Activated T-cell treated with anti-CD3 and anti-CD28 coated beads, Interleukin-2, amount 50 U/mL, for 48 hours (primary cell): ENCODE measurements around the gene CS.
"Not testable (repeated sequence)": the region's sequence is repeated elsewhere in the genome, so short reads cannot be mapped to it uniquely, and the experiment has no call there.

Experiments used
- DNase-seq, 2 experiments: peaks; one replicate each; pipeline ENCODE4 v3.0.0-alpha.2; 2020

Gene CS

DNA sequence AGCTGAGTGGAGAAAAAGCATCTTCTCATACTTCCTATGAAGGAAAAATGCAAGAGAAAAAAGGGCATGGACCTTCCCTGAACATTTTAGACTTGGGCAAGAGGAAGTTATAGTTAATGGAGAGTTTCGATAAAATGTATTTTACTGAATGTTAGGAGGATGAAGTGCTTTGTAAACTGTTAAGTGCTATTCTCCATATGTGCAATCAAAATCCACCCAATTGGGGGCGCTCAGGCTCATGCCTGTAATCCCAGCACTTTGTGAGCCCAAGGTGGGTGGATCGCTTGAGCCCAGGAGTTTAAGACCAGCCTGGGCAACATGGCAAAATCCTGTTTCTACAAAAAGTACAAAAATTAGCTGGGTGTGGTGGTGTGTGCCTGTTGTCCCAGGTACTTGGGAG is 17.5 kb upstream of the CS start:
- DNase-seq, result no peak

DNA sequence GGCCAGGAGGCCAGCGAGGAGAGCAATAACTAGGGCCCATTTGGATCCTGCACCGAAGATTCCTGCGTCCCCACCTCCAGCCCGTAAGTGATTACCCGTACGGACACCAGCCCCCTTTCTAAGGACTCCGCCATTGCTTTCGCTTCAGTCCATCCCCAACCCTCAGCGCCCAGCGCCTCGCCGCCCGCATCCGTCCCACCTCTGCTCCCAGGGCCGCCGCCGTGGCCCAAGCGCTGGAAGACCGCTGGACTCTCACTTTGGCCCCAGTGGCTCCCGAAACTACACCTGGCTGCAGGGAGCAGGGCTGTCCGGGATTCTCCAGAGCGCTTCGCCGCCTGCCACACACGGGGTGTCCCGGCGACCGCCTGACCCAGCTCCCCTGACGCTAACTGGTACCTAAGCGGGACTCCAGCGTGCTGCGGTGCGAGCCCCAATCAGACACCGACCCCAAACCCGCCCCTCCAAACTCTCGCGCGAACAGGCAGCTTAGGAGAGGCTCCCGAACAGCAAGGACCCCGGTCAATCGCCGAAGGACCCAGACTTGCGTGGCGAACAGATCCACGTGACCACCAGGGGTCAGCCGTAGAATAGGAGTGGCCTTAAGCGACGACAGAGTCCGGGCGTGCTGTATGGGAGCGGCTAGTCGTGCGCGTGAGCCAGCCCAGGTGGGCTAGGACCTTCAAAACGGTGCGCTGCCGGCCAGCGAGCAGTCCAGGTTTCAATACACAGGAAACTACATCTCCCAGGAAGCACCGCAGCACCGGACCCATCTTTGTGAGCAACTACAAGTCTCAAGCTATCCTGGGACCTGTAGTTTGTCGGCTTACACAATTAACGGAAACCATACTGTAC is 15.7 kb upstream of the CS start, which contains the start of gene CNPY2:
TSS of gene CNPY2 (minus strand) at position 367 of the 852 bp plus-strand sequence. CDS start 771 bp downstream, outside the sequence.
- peak; percentile 97 for DNase-seq

DNA sequence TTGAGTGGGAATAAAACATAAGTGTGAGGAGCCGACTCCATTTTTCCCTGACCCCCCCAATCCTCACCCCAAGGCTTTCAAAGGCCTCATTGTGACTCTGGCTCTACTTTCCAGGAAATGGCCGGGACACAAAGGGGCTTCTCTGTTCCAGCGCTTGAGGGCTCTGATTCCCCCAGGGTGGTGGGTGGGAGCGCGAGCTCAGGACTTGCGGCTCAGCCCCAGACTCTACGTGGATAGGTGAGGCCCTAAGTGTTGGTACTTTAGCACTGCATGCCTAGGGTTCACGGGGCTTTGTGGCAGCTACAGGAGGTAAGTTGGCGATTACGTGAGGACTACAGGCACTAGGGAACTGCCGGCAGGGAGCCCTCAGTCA is 15.1 kb upstream of the CS start:
- peak in 1 of 2 experiments; percentile 51 for DNase-seq

DNA sequence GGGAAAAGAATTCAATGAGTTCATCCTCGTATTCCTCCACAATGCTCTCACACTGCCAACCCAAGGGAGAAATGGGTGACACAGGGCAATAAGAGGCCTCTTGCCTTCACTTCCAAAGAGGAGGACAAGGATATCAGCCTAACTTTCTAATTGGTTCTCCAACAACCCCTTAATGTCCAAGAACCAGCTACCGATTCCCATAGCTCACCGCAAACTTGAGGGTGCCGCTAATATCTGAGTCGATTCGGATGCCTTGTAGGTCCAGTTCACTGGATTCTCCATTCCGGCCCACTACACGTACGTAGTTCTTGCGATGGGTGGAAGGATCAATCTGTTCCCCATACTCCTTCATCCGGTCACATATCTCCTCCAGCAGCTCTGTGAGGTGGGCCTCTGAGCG is 10.9 kb upstream of the CS start:
- no peak for DNase-seq

DNA sequence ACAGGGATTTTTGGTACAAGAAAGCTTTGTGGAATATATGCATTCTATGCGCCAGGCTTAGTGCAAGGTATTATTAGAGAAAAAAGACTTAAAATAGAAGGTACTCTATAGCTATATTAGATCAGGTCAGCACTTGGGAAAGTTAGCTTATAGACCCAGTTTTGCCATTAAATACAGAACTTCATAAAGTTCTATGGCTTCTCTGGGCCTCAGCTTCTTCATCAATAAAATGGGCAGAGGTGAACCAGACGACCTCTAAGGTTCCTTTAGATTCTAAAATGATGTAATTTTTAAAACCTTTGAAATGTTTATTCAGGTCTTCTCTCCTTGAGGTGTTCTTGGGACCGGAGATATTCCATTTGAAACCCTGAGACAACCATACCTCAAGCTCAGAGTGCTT is 8.6 kb upstream of the CS start:
- no peak for DNase-seq

DNA sequence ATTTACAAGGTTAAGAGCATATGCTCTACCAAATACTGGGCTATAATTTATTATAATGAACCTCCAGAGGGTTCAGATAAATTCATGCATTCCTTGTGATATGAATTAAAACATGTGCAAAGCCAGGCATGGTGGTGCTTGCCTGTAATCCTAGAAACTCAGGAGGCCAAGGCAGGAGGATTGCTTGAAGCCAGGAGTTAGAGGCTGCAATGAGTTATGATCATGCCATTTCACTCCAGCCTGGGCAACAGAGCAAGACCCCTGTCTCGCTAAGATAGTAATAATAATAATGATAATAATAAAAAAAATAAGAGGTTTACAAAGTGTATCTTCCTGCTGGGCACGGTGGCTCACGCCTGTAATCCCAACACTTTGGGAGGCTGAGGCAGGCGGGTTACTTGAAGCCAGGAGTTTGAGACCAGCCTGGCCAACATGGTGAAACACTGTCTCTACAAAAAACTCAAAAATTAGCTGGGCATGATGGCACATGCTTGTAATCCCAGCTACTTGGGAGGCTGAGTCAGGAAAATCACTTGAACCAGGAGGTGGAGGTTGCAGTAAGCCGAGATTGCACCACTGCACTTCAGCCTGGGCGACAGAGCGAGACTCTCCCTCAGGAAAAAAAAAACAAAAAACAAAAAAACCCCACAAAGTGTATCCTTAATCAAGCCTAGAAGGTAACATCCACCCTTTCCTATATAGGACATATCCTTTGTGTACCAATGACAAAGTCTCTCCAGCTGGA is 7.3 kb upstream of the CS start:
- DNase-seq, result no peak

DNA sequence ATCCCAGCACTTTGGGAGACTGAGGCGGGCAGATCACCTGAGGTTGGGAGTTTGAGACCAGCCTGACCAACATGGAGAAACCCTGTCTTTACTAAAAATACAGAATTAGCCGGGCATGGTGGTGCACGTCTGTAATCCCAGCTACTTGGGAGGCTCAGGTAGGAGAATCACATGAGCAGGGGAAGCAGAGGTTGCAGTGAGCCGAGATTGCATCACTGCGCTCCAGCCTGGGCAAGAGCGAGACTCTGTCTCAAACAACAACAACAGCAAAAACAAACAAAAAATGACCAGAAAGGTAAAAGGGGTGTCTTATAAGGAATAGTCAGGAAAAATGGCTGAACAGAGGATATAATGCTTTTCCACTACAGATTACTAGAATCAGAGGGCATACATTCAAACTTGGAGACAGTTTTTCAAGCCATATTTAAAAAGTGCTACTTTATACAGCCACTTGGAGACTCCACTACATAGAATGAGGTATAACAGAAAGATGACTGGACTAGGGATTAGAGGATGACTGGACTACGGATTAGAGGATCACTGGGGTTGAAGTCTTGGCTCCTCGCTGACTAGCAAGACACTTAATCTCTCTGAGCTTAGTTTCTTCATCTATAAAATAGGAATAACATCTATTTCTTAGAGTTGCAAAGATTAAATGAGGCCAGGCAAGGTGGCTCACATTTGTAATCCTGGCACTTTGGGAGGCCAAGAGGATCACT is 4.9 kb upstream of the CS start:
- DNase-seq, result no peak

DNA sequence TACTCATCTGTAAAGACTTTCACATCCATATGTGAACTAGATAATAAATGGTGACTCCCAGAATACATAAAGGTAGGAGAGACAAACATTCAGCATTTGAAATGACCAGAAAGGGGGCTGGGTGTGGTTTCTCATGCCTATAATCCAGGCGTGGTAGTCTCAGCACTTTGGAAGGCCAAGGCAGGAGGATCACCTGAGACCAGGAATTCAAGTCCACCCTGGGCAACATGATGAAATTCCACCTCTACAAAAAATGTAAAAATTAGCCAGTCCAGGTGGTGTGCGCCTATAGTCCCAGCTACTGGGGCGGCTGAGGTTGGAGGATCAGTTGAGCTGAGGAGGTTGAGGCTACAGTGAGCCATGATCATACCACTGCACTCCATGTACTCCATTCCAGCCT is 4.1 kb upstream of the CS start:
- DNase-seq, result no peak

DNA sequence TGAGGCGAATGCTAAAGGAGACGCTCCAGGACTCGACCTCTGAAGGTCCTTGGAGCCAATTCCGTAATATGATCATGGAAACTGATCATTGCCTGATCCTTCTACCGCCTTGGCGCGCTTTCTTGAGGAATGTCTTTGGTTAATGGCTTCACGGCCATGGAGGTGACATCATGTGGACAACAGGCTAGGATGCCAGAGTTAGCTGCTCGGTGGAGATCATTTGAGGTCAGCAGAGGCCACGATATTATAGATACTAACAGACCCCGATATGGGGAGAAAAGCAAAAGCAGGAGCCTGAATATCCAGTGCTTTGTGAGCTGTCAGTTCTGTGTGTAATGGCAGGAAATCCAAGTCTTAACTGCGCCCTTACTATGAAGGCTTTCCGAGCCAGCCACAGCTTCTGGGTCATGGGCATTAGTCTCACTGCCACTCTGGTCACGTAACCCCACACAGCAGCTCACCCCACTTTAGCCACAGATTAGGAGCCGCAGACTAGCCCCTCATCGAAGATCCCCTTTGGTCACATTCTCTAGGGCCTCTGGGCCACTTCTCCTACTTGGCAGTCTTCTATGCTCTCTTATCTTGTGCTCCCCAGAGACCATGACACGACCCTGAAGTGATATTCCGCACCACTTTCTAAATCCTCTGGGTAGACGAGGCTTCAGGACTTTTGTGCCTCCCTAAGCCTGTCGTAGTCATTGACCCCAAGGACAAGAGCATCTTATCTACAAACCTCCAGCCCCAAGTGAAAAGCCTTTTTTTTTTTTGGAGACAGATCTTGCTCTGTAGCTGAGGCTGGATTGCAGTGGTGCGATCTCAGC is 724 bp upstream of the CS start:
- peak; percentile 23 to 29 for DNase-seq

DNA sequence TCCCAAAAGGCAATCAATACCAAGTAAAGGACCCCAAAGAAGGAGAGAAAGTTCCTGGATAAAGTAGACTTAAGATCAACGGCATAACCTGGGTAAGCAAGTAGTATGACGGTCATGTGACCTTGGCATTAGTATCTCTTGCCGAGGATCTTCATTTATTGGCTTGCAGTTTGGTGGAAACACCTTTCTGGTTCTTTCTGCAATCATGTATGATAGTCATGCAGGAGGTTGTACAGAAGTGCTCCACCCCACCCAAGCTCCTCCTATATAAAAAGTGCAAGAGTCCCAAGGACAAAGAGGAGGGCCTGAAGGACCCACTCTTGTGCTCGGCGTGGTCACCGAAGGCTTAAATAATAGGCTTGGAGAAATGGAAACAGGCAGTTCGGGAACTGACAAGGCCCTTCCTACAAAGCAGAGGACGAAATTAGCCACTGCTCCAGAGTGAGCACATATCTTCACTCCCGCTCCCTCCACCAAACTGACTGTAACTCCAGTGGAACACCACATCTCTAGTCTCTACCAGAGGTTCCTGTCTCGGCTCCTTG is 750 bp downstream of the CS start:
- no peak for DNase-seq

DNA sequence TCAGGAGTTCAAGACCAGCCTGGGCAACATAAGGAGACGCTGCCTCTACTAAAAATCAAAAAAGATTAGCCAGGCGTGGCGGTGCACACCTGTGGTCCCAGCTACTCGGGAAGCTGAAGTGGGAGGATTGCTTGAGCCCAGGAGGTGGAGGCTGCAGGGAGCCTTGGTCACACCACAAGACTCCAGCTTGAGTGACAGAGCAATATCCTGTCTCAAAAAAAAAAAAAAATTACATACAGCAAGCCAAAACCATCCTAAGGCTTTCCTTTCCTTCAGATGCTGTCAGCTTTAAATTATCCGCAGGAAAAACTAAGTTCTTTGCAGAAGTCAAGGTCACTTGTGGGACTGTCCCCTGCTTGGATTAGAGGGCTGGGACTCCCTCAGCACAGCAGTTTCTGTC is 1.3 kb downstream of the CS start:
- DNase-seq, result no peak

DNA sequence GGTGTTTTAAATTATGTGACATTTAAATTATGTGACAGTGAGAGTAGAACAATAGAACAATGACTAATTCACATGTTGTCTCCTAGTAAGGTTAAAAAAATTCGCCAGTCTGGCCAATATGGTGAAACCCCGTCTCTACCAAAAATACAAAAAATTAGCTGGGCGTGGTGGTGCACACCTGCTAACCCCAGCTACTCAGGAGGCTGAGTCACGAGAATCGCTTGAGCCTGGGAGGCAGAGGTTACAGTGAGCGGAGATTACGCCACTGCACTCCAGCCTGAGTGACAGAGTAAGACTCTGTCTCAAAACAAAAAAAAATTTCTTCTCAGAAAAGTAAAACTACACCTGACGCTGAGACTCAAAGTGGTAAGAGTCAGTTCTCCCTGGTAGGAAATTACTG is 2.7 kb downstream of the CS start:
- no peak for DNase-seq

DNA sequence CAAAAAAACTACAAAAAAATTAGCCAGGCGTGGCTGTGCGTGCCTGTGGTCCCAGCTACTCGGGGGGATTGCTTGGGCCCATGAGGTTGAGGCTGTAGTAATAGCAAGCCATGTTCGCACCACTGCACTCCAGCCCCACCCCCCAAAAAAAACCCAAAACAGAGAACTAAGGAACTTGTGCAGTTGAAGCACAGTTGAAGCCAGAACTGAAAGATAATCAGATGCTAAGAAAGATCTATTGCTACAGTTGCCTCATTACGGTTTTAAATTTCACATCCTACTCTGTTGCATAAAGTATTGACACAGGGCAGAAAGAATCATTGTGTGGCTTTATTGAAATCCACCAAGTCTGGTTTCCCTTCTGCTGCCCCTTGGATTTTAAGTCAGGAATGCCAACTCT is 3.8 kb downstream of the CS start:
- DNase-seq, result no peak

DNA sequence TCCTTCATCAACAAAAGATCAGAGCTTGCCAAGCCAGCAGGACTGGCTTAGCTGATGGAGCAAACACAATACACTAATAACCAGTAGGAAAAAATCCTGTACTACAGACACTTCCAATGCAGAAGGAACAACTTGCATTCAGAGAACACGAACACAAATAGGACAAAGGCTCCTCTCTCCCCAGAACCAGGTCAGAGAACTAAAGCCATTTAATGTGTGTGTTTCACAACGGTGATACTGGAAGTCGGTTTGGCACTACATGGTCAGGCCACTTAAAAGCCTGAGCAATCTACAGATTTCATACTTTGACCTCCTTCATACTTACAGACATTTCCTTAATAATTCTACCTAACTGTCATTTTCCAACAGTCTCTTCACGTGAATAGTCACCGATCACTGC is 6.3 kb downstream of the CS start:
- DNase-seq, result no peak

DNA sequence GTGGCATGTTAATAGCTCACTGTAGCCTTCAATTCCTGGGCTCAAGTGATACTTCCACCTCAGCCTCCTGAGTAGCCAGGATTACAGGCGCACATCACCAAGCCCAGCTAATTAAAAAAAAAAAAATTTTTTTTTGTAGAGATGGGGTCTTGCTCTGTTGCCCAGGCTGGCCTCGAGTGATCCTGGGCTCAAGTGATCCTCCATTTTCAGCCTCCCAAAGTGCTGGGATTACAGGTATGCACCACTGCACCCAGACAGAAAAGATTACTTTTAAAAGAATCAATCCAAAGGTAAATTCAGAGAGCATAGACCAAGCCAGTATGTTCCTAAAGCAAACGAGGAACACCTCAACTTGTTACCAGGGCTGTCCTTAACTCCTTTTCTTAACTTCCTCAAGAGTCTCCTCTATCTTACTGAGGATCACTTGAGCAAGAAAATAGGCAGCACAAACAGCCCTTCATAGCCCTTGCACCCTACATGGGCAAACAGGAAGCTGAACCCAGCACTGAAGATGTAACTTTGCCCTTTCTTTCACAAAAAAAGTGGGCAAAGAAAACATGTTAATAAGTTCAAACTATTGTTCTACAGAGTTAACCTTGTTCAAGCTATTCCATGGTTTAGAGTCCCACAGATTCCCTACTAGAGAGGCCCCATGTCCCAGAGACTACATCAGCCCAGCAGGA is 11.3 kb downstream of the CS start:
- DNase-seq, result no peak

DNA sequence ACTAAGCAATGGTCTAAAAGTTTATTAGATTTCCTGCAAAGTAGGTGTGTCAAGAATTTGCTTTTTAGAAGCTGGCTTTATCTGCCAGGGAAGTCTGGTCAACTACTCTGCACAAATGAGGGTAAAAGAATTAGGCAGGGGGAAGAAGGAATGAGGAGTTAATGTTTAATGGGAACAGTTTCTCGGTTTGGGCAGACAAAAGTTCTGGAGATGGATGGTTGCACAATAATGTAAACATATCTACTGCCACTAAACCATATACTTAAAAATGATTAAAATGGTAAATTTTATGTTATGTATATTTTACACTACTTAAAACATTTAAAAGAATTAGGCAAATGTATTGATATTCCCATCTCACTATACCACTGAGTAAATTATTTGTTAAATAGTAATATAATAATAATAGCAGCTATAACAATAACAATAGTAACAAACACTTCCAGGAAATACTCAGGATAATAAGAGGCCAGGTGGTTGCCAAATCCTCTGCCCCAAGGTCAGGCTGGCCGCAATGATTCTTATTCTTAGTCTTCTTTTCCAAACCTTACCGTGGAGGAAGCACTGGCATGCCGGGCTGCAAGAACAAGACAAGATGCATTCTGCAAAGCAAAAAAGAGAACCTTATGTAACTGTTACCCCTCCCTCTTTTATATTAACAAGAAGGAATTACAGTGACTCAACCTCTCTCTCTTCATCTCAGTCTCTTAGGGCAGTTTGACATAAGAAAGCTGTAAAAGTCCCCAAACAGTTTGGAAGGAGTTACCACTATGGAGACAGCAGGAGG is 13.9 kb downstream of the CS start:
- DNase-seq, result no peak

DNA sequence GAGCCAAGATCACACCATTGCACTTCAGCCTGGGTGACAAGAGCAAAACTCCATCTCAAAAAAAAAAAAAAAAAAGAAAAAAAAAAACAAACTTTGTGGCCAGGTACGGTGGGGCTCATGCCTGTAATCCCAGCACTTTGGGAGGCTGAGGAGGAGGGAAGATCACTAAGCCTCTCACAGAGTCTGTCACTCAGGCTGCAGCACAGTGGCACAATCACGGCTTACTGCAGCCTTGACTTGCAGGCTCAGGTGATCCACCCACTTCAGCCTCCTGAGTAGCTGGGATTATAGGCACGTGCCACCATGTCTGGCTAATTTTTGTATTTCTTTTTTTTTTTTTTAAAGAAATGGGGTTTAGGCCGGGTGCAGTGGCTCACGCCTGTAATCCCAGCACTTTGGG is 15.9 kb downstream of the CS start:
- DNase-seq, result not testable (repeated sequence)

DNA sequence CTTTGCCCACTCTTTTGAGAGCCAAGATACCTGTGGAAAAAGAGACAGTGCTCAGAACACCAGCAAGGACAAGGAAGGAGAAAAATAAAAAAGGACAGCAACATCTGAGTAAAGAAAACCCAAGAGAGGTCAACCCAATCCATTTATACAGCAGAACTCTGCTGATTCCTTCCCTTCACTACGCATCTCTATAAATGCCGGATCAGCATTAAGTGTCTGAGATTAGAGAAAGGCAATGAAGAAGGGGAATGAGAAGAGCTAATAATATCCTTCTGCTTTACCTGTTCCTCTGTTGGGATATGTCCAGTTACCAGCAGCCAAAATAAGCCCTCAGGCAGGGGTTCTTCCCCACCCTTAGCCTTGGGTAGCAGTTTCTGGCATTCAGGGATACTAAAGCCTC is 17.6 kb downstream of the CS start:
- no peak for DNase-seq

DNA sequence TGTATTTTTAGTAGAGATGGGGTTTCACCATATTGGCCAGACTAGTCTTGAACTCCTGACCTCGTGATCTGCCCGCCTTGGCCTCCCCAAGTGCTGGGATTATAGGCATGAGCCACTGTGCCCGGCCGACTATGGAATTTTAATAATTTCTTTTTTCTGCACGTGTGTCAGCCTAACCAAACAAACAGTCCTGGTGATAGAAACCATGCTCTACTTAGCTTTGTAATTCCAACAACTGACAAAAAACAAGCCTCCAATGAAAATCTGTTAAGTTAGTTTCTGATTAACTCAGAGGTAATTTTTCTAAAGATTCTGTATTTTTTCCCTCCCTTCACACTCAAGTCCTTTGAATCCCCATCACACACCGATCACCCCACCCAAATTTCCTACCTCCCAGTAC is 18.1 kb downstream of the CS start:
- DNase-seq, result no peak

DNA sequence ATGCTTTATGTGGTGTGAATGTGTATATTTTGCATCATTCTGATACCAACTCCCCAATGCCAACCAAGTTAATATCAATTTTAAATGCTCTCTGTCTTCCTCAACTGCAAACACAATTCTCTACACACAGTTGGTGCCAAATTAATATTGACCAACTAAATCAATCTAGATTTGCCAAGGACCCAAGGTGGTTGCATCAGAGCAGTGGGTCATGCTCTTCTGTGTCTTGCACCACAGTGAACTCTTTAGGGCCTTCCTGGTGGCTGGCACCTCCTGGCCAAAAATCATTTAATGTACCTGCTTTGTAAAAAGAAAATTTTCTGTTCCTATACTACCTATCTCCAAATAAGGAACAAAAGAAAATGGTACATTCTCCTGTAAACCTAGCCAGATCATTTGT is 19.3 kb downstream of the CS start:
- no peak for DNase-seq

DNA sequence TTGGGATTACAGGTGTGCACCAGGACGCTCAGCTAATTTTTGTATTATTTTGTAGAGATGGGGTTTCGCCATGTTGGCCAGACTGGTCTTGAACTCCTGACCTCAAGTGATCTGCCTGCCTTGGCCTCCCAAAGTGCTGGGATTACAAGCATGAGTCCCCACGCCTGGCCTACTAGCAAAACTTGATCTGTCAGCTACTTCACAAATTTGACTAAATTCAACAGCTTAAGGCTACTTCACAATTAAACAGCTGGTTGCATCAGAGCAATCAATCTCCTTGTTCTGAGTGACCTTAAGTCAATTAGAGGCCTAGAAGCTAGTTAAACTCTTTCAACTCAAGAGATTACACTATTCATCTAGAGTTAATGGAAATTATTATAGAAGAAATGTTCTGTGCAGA is 21.2 kb downstream of the CS start:
- DNase-seq, result no peak
